T-helper 1 cell treated with Interleukin-12 subunit alpha and Interleukin-12 subunit beta and Interleukin-4 antibody, amounts not matched to agents 30 μg/mL and 1 μg/mL, for 36 hours (primary cell): ENCODE results near the gene SUSD2.
A peak's percentile ranks its signal among the peaks of the same experiment; 100 is the strongest.
"Not testable (repeated sequence)": the region's sequence is repeated elsewhere in the genome, so short reads cannot be mapped to it uniquely, and the experiment has no call there.

Source experiments
- H3K27ac Mint-ChIP-seq: one replicate; pipeline ENCODE4 v1.8.0; 2021; ENCODE audit warnings: mild to moderate bottlenecking, mixed read lengths
- H3K27me3 Mint-ChIP-seq: one replicate; pipeline ENCODE4 v1.8.0; 2021; ENCODE audit warnings: low read depth, mixed read lengths
- H3K36me3 Mint-ChIP-seq: one replicate; pipeline ENCODE4 v1.8.0; 2021; ENCODE audit warnings: low read depth, mixed read lengths
- H3K4me1 Mint-ChIP-seq: one replicate; pipeline ENCODE4 v1.8.0; 2021; ENCODE audit warnings: low read depth, mixed read lengths
- H3K4me3 Mint-ChIP-seq: one replicate; pipeline ENCODE4 v1.8.0; 2021; ENCODE audit warnings: mild to moderate bottlenecking, moderate library complexity, mixed read lengths
- H3K9me3 Mint-ChIP-seq: one replicate; pipeline ENCODE4 v1.8.0; 2021; ENCODE audit warnings: mixed read lengths

The SUSD2 gene

GRCh38 chr22:24181088-24181995 lies at the start of gene SUSD2:
SUSD2 (plus strand) TSS chr22:24181487; CDS start chr22:24181520, 33 bp downstream.
- H3K27me3 Mint-ChIP-seq, result no peaks in the 10 kb centered on the region
- no peak within 1 kb of the TSS for H3K4me3 Mint-ChIP-seq
- H3K36me3 Mint-ChIP-seq, result no peaks in the 10 kb centered on the region
- no peak within 1 kb of the TSS for H3K27ac Mint-ChIP-seq
- H3K4me1 Mint-ChIP-seq, result no peaks in the 10 kb centered on the region
- no peaks in the 10 kb centered on the region for H3K9me3 Mint-ChIP-seq

GRCh38 chr22:24133187-24133965 lies 47.9 kb upstream of the SUSD2 start:
- Mint-ChIP-seq H3K36me3 (peaks cover 27% of the 10 kb centered on the region), H3K4me1 (peaks cover 18% of the 10 kb centered on the region), H3K4me3 (no peak overlapping the region), H3K27ac (peak overlapping the region; percentile 28), H3K27me3 (no peaks in the 10 kb centered on the region), H3K9me3 (no peaks in the 10 kb centered on the region)

- Mint-ChIP-seq H3K27me3 (no peaks in the 10 kb centered on the region), H3K27ac (no peak overlapping the region), H3K9me3 (no peaks in the 10 kb centered on the region), H3K36me3 (peaks cover 24% of the 10 kb centered on the region), H3K4me3 (no peak overlapping the region), H3K4me1 (peaks cover 11% of the 10 kb centered on the region)
Observed at GRCh38 chr22:24134090-24134846, 47.0 kb upstream of the SUSD2 start.

GRCh38 chr22:24136533-24136932 lies 44.8 kb upstream of the SUSD2 start:
- H3K4me3 Mint-ChIP-seq, H3K9me3 Mint-ChIP-seq, H3K27me3 Mint-ChIP-seq, H3K27ac Mint-ChIP-seq: not testable (repeated sequence)
- peaks cover 27% of the 10 kb centered on the region for H3K36me3 Mint-ChIP-seq
- H3K4me1 Mint-ChIP-seq, result peaks cover 17% of the 10 kb centered on the region

- no peaks in the 10 kb centered on the region for H3K27me3 Mint-ChIP-seq
- H3K36me3 Mint-ChIP-seq, result peaks cover 30% of the 10 kb centered on the region
- H3K27ac Mint-ChIP-seq, result no peak overlapping the region
- no peak overlapping the region for H3K4me3 Mint-ChIP-seq
- H3K9me3 Mint-ChIP-seq, result no peaks in the 10 kb centered on the region
- peaks cover 26% of the 10 kb centered on the region for H3K4me1 Mint-ChIP-seq
Observed at GRCh38 chr22:24137595-24137994, 43.7 kb upstream of the SUSD2 start.

GRCh38 chr22:24138649-24139420 lies 42.5 kb upstream of the SUSD2 start:
- Mint-ChIP-seq H3K36me3 (peaks cover 30% of the 10 kb centered on the region), H3K4me1 (peaks cover 26% of the 10 kb centered on the region), H3K4me3 (no peak overlapping the region), H3K27me3 (no peaks in the 10 kb centered on the region), H3K9me3 (no peaks in the 10 kb centered on the region), H3K27ac (no peak overlapping the region)

GRCh38 chr22:24140357-24140756 lies 40.9 kb upstream of the SUSD2 start:
- H3K36me3 Mint-ChIP-seq, result peaks cover 30% of the 10 kb centered on the region
- no peaks in the 10 kb centered on the region for H3K27me3 Mint-ChIP-seq
- no peak overlapping the region for H3K4me3 Mint-ChIP-seq
- H3K9me3 Mint-ChIP-seq, result no peaks in the 10 kb centered on the region
- H3K27ac Mint-ChIP-seq, result no peak overlapping the region
- H3K4me1 Mint-ChIP-seq, result peaks cover 31% of the 10 kb centered on the region

GRCh38 chr22:24141586-24141985 lies 39.7 kb upstream of the SUSD2 start:
- H3K9me3 Mint-ChIP-seq, result no peaks in the 10 kb centered on the region
- H3K4me3 Mint-ChIP-seq, result peak overlapping the region; percentile 21
- H3K4me1 Mint-ChIP-seq, result peaks cover 42% of the 10 kb centered on the region
- H3K36me3 Mint-ChIP-seq, result peaks cover 25% of the 10 kb centered on the region
- H3K27me3 Mint-ChIP-seq, result no peaks in the 10 kb centered on the region
- H3K27ac Mint-ChIP-seq, result peak overlapping the region; percentile 63

- peaks cover 22% of the 10 kb centered on the region for H3K36me3 Mint-ChIP-seq
- H3K27ac Mint-ChIP-seq, result no peak overlapping the region
- H3K4me3 Mint-ChIP-seq, result no peak overlapping the region
- H3K9me3 Mint-ChIP-seq, result no peaks in the 10 kb centered on the region
- H3K27me3 Mint-ChIP-seq, result no peaks in the 10 kb centered on the region
- H3K4me1 Mint-ChIP-seq, result peaks cover 46% of the 10 kb centered on the region
Observed at GRCh38 chr22:24142241-24142640, 39.0 kb upstream of the SUSD2 start.

- no peaks in the 10 kb centered on the region for H3K9me3 Mint-ChIP-seq
- peaks cover 52% of the 10 kb centered on the region for H3K4me1 Mint-ChIP-seq
- no peaks in the 10 kb centered on the region for H3K27me3 Mint-ChIP-seq
- peaks cover 17% of the 10 kb centered on the region for H3K36me3 Mint-ChIP-seq
- peak overlapping the region; percentile 15 for H3K27ac Mint-ChIP-seq
- H3K4me3 Mint-ChIP-seq, result no peak overlapping the region
Observed at GRCh38 chr22:24142831-24143230, 38.5 kb upstream of the SUSD2 start.

- no peaks in the 10 kb centered on the region for H3K9me3 Mint-ChIP-seq
- H3K4me1 Mint-ChIP-seq, result peaks cover 54% of the 10 kb centered on the region
- no peaks in the 10 kb centered on the region for H3K27me3 Mint-ChIP-seq
- H3K36me3 Mint-ChIP-seq, result peaks cover 18% of the 10 kb centered on the region
- no peak overlapping the region for H3K4me3 Mint-ChIP-seq
- H3K27ac Mint-ChIP-seq, result no peak overlapping the region
Observed at GRCh38 chr22:24144056-24144777, 37.1 kb upstream of the SUSD2 start.

GRCh38 chr22:24144778-24145085 lies 36.6 kb upstream of the SUSD2 start:
- H3K27me3 Mint-ChIP-seq, result no peaks in the 10 kb centered on the region
- H3K9me3 Mint-ChIP-seq, result no peaks in the 10 kb centered on the region
- H3K4me3 Mint-ChIP-seq, result no peak overlapping the region
- H3K4me1 Mint-ChIP-seq, result peaks cover 52% of the 10 kb centered on the region
- H3K27ac Mint-ChIP-seq, result peak overlapping the region; percentile 41
- peaks cover 18% of the 10 kb centered on the region for H3K36me3 Mint-ChIP-seq

GRCh38 chr22:24145446-24146193 lies 35.7 kb upstream of the SUSD2 start:
- Mint-ChIP-seq H3K4me3 (peak overlapping the region; percentile 8), H3K9me3 (no peaks in the 10 kb centered on the region), H3K27ac (peak overlapping the region; percentile 85), H3K36me3 (peaks cover 14% of the 10 kb centered on the region), H3K27me3 (no peaks in the 10 kb centered on the region), H3K4me1 (peaks cover 48% of the 10 kb centered on the region)
